Measurements from ENCODE around the gene FAHD2B.
"Not testable (repeated sequence)": the region's sequence is repeated elsewhere in the genome, so short reads cannot be mapped to it uniquely, and the experiment has no call there.

FAHD2B gene, protein sequence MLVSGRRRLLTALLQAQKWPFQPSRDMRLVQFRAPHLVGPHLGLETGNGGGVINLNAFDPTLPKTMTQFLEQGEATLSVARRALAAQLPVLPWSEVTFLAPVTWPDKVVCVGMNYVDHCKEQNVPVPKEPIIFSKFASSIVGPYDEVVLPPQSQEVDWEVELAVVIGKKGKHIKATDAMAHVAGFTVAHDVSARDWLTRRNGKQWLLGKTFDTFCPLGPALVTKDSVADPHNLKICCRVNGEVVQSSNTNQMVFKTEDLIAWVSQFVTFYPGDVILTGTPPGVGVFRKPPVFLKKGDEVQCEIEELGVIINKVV
- total RNA-seq = 6.2 to 8.9 reads per million in 2 donors

DNA sequence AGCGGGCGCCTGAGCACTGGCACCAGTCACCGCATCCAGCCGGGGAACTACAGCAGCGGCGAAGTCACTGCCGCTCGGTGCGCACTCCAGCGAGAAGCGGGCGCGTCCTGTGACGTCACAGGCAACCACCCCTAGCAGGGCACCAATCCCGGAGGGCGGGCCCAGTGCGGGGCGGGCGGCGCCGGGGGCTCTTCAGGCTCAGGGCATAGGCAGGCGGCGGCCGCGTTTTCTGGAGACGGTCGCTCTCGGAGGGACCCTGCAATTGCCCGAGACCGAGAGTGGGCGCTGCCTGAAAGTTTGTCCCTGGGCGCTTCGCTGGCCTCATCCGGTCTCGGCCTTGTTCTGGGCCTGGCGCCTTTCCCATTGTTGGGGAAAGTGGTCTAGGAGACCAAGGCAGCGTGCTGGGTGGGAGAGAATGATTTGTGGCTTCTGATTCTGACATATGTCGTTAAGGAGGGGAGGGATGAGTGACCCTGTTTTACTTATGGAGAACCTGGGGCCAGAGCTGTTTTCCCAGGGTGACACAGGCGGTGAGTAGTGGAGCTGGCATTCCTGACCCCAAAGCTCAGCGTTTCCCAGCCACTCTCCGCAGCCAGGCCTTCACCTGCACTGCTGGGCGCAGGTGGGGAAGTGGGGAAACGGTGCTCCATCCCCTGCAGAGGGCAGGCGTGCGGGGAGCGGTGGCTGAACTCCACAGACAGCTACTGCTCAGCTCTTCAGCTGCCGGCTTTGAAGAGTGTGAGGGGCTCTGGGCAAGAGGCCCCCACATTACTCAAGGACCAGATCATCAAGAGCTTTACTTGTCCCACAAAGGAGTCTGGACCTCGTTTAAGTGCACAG, at the start of gene FAHD2B:
TSS of gene FAHD2B (minus strand) at position 111 of the 840 bp plus-strand sequence. CDS start 3,176 bp downstream, outside the sequence.
- DNase-seq = peak; percentile 60 to 90 (median 68)

DNA sequence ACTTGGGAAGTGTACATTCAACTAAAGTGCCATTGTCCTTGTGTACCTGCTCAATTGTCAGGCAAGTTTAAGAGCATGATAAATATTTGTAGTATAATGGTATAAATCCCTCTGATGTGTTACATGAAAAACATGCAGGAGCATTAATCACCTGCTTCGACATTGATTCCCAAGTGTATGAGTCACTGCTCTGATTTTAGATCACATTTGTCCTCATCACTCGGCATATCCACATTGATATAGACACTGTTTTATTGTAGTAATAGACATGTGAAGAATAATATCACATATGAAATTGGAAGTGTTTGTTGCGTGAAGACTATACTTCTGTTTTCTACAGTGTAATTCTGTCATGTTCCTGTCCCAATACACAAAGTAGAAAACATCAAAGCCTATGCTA, 49.3 kb upstream of the FAHD2B start:
- not testable (repeated sequence) for DNase-seq

DNA sequence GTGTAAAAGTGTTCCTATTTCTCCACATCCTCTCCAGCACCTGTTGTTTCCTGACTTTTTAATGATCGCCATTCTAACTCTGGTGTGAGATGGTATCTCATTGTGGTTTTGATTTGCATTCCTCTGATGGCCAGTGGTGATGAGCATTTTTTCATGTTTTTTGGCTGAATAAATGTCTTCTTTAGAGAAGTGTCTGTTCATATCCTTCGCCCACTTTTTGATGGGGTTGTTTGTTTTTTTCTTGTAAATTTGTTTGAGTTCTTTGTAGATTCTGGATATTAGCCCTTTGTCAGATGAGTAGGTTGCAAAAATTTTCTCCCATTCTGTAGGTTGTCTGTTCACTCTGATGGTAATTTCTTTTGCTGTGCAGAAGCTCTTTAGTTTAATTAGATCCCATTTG, 34.4 kb upstream of the FAHD2B start:
- not testable (repeated sequence) for DNase-seq

DNA sequence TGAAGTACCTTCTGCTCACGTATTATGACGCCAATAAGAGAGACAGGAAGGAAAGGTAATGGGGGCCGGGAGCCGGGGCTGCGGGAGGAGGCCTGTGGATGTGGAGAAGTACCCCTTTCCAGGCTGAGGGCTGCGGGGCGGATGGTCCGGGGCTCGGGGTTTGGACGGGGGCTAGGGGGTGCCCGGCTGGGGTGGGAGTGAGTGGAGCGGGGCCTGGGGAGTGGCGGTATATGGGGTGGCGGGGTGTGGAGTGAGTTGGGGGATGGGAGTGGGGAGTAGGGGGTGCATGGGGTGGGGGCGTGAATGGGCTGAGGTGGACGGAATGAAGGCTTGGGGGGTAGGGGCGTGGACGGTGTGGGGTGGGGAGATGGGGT, 19.2 kb upstream of the FAHD2B start:
- DNase-seq = not testable (repeated sequence)

DNA sequence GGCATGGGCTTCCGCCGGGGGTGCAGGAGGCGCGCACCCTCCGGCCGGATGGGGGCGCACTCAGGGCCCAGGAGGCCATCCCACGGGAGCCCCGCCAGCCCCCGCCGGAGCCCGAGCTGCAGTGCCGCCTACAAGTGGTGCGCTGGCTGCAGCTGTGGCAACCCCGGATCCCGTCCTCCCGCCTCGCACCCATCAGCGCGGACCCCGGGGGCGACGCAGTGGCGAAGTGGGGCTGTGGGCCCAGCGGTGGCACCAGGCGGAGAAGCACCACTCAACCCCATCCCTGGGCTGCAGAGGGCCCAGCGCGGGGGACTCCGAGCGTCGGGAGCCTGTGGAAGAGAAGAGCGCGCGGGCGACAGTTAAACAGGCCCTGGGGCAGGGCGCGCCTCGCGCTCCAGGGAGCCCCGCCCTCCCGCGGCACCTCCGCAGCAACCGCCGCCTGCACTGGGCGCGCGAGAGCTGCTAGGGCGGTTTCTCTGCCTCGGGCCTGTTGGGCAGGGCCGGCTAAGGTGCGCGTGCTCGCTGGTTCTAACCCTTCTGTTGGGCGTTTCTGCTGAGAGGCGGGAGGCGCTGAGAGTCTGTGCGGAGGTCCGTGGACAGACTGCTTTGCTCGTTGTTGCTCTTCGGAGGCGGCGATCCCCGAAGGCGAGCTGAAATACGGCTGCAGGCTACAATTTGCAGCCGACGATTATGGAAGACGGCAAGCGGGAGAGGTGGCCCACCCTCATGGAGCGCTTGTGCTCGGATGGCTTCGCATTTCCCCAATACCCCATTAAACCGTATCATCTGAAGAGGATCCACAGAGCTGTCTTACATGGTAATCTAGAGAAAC, 18.6 kb upstream of the FAHD2B start, which contains the start of gene ANKRD36:
TSS of gene ANKRD36 (plus strand) at position 104 of the 832 bp plus-strand sequence. CDS start at position 691, 587 bp downstream.
- peak; percentile 59 to 92 (median 75) for DNase-seq

- DNase-seq = peak; percentile 9 to 60 (median 26)
These were observed 17.8 kb upstream of the FAHD2B start for GRCh38 chr2:97112320-97113049.

DNA sequence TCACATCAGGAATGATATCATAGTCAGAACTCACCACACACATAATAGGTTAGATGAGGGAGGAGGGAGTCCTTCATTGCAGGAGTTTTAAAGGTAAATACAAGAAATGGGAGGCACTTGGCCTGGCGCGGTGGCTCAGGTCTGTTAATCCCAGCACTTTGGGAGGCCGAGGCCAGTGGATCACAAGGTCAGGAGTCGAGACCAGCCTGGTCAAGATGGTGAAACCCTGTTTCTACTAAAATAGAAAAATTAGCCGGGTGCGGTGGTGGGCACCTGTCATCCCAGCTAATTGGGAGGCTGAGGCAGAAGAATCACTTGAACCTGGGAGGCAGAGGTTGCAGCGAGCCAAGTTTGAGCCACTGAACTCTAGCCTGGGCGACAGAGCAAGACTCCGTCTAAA, 16.6 kb upstream of the FAHD2B start:
- not testable (repeated sequence) for DNase-seq

DNA sequence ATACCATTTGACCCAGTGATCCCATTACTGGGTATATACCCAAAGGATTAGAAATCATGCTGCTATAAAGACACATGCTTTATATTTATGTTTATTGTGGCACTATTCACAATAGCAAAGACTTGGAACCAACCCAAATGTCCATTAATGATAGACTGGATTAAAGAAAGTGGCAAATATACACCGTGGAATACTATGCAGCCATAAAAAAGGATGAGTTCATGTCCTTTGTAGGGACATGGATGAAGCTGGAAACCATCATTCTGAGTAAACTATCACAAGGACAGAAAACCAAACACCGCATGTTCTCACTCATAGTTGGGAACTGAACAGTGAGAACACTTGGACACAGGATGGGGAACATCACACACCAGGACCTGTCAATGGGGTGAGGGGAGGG, 12.2 kb upstream of the FAHD2B start:
- not testable (repeated sequence) for DNase-seq

GRCh38 chr2:97098786-97099372, 4.2 kb upstream of the FAHD2B start:
- not testable (repeated sequence) for DNase-seq

- no peak for DNase-seq
These were observed 979 bp upstream of the FAHD2B start for GRCh38 chr2:97095661-97096060.

DNA sequence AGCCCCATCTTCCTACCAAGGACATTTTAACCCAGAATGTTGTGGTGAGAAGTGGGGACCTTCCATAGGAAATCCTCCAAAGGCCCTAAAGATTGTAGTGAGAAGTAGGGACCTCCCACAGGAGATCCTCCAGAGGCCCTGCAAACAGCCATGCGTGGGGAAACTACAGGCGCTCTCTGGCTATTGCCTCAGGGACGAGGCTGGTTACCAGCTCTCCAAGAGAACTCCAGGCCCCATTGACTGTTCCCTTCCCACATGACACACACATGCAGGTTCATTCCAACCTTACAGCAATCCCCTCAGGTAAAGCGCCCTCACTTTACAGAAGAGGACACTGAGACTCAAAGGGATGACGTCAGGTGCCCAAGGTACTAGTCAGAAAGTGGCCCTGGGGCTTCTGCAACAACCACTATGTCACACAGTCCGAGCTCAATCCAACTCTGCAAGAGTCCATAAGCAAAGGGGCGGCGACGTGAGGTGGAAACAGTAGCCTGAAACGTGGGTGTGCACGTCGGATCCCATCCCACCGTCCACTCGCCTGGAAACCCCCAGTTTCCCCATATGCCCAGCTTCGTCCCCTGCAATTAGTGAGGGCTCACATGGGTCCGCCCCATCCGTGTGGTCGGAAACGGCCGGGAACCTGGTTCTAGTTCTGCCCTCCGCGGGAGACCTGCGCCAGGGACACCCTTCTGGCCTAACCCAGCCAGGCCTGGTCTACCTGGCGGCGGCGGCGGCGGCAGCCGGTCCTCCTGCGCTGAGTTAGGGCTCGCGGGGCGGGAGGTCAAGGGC, 505 bp downstream of the FAHD2B start:
- not testable (repeated sequence) for DNase-seq

GRCh38 chr2:97092946-97093345, 1.7 kb downstream of the FAHD2B start:
- DNase-seq = not testable (repeated sequence)

DNA sequence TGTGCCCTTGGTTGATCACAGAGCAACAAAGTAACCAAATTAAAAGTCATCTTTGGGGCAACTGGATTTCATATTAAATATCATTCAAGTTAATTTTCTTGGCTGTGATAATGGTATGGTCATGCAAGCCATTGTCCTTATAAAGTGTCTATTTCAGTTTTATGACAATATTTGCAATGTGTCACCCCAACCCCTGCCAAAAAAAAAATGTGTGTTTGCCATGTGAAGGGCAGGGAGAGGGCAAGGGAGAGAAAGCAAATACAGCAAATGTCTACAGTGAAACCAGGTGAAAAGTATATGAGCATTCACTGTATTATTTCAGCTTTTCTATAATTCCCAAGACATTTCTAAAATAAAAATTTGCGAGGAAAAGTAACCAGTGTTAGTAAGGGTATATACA, 6.0 kb downstream of the FAHD2B start:
- DNase-seq = not testable (repeated sequence)

DNA sequence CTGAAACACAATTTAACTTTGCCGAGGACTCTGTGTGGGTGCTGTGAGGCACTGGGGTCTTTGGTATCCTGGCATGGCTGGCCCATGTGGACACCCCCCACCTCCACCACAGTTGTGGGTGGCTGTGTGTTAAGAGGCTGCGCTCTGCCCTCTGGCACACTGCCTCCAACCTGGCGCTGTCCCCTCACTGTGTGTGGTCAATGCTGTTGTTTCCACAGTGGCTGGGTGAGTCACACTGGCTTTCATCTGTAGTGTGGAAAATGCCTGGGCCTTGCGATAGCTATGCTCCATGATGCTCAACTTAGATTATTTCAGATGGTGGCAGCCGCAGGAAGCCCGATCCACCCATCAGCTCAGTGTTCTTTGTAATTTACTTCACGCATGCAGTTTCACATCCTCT, 9.6 kb downstream of the FAHD2B start:
- DNase-seq = not testable (repeated sequence)

GRCh38 chr2:97083516-97083915, 11.2 kb downstream of the FAHD2B start:
- DNase-seq = not testable (repeated sequence)

DNA sequence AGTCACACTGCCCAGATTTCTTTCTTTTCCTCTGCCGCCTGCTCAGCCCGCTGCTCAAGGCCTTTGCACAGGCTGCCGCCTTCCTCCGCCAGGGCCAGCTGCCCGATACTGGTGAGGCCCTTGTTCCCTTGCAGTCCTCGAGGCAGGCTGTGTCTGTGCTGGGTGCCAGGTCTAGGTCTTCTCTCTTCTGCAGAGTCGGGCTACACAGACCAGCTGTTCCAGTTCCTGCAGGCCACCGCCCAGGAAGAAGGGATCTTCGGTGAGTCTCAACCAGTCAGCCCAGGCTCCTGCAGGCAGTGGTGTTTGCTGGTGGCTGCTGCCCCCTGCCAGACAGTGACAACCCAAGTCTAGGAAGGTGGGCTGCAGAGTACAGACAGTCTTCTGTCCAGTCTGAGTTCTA, 12.5 kb downstream of the FAHD2B start:
- DNase-seq = not testable (repeated sequence)

GRCh38 chr2:97080855-97081254, 13.8 kb downstream of the FAHD2B start:
- DNase-seq = not testable (repeated sequence)

DNA sequence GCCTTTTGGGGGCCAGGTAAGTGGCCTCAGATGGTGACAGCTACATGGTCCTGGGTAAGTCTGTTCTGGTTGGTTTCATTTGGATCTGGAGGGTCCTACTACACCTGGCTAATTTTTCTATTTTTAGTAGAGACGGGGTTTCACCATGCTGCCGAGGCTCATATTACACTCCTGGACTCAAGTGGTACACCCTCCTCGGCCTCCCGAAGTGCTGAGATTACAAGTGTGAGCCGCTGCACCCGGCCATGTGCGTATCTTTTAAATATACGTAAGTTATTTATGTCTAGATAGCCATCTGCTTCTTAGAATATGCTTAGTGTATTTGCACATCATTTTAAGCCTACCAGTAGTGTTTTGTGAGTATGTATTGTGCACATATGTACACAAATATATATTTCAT, 17.5 kb downstream of the FAHD2B start:
- not testable (repeated sequence) for DNase-seq

- DNase-seq = not testable (repeated sequence)
These were observed 23.8 kb downstream of the FAHD2B start for GRCh38 chr2:97070915-97071314.

DNA sequence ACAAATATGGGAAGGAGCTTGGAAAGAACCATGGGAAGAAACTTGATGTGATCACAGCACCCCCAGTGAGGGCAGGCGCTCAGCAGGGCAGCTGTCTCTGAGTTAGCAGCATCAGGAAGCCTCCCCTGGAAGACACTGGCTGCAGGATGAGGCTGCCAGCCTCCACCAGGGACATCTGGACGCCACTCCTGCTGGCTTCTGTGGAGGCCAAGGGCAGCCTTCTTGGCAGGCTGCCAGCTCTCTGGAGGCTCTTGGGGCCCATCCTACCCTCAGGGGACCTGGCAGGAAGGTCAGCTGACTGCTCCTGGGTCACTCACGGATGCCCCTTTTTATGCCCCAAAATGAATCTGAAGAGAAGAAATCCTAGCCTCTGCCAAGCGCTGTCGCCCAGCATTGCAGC, 26.0 kb downstream of the FAHD2B start:
- DNase-seq = not testable (repeated sequence)

DNA sequence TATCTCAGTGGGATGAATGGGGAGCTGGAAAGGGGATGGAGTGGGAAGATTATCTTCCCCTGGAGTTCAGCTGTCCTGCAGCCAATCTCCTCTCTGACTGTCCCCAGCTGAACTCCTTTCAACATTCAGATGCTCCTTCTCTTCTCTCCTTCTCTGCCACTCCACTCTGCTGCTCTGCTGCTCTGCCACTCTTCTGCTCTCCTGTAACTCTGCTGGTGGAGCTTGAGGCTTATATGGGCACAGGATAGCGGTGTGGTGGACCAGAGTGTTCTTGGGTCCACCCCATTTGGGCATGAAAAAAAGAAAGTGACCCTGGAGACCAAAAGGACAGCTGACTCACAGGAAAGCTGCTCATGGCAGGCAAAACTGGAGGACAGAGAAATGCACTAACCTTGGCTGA, 26.6 kb downstream of the FAHD2B start:
- no peak for DNase-seq
